H1 (cell line): ENCODE measurements around the gene SLC35A3. TPM values are rescaled to one million over a fixed set of nuclear protein-coding genes. Genes with fewer than 3 reads are reported as not detected.

ENCODE experiments used
- CTCF ChIA-PET: fragments of 300-600 bp; sonication (Branson Sonifier 250); formaldehyde crosslinking; loops from one replicate; lab custom pipeline; 2021; ENCODE audit not compliant: partially characterized antibody; lab: Charles Lee
- POLR2A ChIA-PET: fragments of 300-600 bp; sonication (Branson Sonifier 250); formaldehyde crosslinking; loops from one replicate; lab custom pipeline; 2021; ENCODE audit warnings: inconsistent platforms; ENCODE audit not compliant: partially characterized antibody; lab: Charles Lee
- DNase-seq, 2 experiments: peaks; one replicate each; pipeline versions ENCODE4 v3.0.0 to v3.0.0-alpha.2; 2010 to 2022; ENCODE audit warnings: low spot score in 2 of 2, low read depth in 1 of 2, mixed read lengths in 1 of 2
- FAIRE-seq: peaks from 2 replicates; lab custom pipeline; 2011; peaks lifted over from hg19 to GRCh38; lab: Jason Lieb, UNC
- H2AFZ ChIP-seq: 2 replicates; pipeline ENCODE4 v1.8.1; 2012; ENCODE audit warnings: low read length, inconsistent platforms
- H2AK5ac ChIP-seq: 2 replicates; pipeline ENCODE4 v1.6.1; 2013; ENCODE audit warnings: low read depth, low read length
- H2BK120ac ChIP-seq: replicated peaks from 2 replicates; pipeline ENCODE3; 2013; ENCODE audit warnings: low read depth, low read length, inconsistent platforms
- H2BK12ac ChIP-seq: 2 replicates; pipeline ENCODE4 v1.6.1; 2013; ENCODE audit warnings: low read depth, low read length
- H2BK15ac ChIP-seq: 2 replicates; pipeline ENCODE4 v1.6.1; 2013; ENCODE audit warnings: low read length
- H2BK20ac ChIP-seq: 2 replicates; pipeline ENCODE4 v1.6.1; 2013; ENCODE audit warnings: low read length
- H2BK5ac ChIP-seq: 2 replicates; pipeline ENCODE4 v1.6.1; 2013; ENCODE audit warnings: low read depth, low read length
- H3K14ac ChIP-seq: 2 replicates; pipeline ENCODE4 v1.6.1; 2013; ENCODE audit warnings: inconsistent platforms; ENCODE audit not compliant: insufficient read length
- H3K18ac ChIP-seq: 2 replicates; pipeline ENCODE4 v1.6.1; 2013; ENCODE audit warnings: low read length; ENCODE audit errors: extremely low read depth
- H3K23ac ChIP-seq: 2 replicates; pipeline ENCODE4 v1.6.1; 2013; ENCODE audit warnings: inconsistent platforms; ENCODE audit not compliant: insufficient read length
- H3K23me2 ChIP-seq: 2 replicates; pipeline ENCODE4 v1.6.1; 2013; ENCODE audit warnings: low read depth, low read length
- H3K27ac ChIP-seq: 2 replicates; pipeline ENCODE4 v1.6.1; 2011; ENCODE audit warnings: low read depth, low read length, inconsistent platforms
- H3K27me3 ChIP-seq, 4 experiments: replicated peaks in 1 of 4; 1 replicate in 1 of 4; 2 replicates in 3 of 4; pipeline versions ENCODE4 v1.6.1 to v1.8.1; 2011 to 2013; ENCODE audit warnings: low read length in 3 of 4, mild to moderate bottlenecking in 3 of 4, inconsistent platforms in 2 of 4, mixed read lengths in 2 of 4, moderate library complexity in 1 of 4; ENCODE audit not compliant: control insufficient read depth in 3 of 4, insufficient read depth in 3 of 4; ENCODE audit errors: extremely low read depth in 1 of 4
- H3K36me3 ChIP-seq, 4 experiments: 2 replicates each; pipeline versions ENCODE4 v1.6.1 to v1.8.1; 2011 to 2013; ENCODE audit warnings: mild to moderate bottlenecking in 4 of 4, low read length in 3 of 4, moderate library complexity in 2 of 4, control low read depth in 1 of 4, inconsistent platforms in 1 of 4; ENCODE audit not compliant: insufficient read depth in 4 of 4, control insufficient read depth in 2 of 4
- H3K4ac ChIP-seq: replicated peaks from 2 replicates; pipeline ENCODE3; 2013; ENCODE audit warnings: low read length, low read depth, mixed read lengths, inconsistent platforms; ENCODE audit not compliant: insufficient read length
- H3K4me1 ChIP-seq, 4 experiments: replicated peaks in 1 of 4; 1 replicate in 1 of 4; 2 replicates in 3 of 4; pipeline versions ENCODE4 v1.6.1 to v1.8.1; 2011 to 2013; ENCODE audit warnings: low read length in 3 of 4, inconsistent platforms in 2 of 4, mixed read lengths in 1 of 4; ENCODE audit not compliant: insufficient read depth in 4 of 4, control insufficient read depth in 3 of 4
- H3K4me2 ChIP-seq, 2 experiments: 2 replicates each; pipeline versions ENCODE4 v1.6.1 to v1.8.1; 2011 to 2013; ENCODE audit warnings: low read depth in 2 of 2, low read length in 2 of 2, control low read depth in 1 of 2, inconsistent platforms in 1 of 2, mild to moderate bottlenecking in 1 of 2; ENCODE audit not compliant: insufficient read depth in 1 of 2
- H3K4me3 ChIP-seq, 4 experiments: fragments of 200-600, 300-600 bp in 1 of 4; sonication (generic), shearing (Covaris generic), sonication (Bioruptor Twin) in 1 of 4; 2 replicates each; pipeline versions ENCODE4 v1.5.1 to v1.8.1; 2011 to 2016; ENCODE audit warnings: low read length in 4 of 4, low read depth in 3 of 4, control low read depth in 2 of 4, inconsistent platforms in 2 of 4, mild to moderate bottlenecking in 2 of 4, mixed read lengths in 1 of 4, moderate library complexity in 1 of 4; ENCODE audit not compliant: insufficient read depth in 2 of 4; ENCODE audit errors: extremely low read depth in 1 of 4
- H3K56ac ChIP-seq: replicated peaks from 2 replicates; pipeline ENCODE3; 2013; ENCODE audit warnings: low read depth, mild to moderate bottlenecking, mixed read lengths, low read length, inconsistent platforms; ENCODE audit not compliant: insufficient read length
- H3K79me1 ChIP-seq: 2 replicates; pipeline ENCODE4 v1.6.1; 2013; ENCODE audit warnings: low read depth, low read length, control low read depth
- H3K79me2 ChIP-seq, 2 experiments: 2 replicates each; pipeline versions ENCODE4 v1.6.1 to v1.8.1; 2012 to 2013; ENCODE audit warnings: low read length in 2 of 2, mild to moderate bottlenecking in 2 of 2, inconsistent platforms in 1 of 2; ENCODE audit not compliant: insufficient read depth in 2 of 2, control insufficient read depth in 1 of 2
- H3K9ac ChIP-seq, 4 experiments: replicated peaks in 1 of 4; 1 replicate in 1 of 4; 2 replicates in 3 of 4; pipeline versions ENCODE4 v1.6.1 to v1.8.1; 2011 to 2013; ENCODE audit warnings: low read depth in 3 of 4, low read length in 3 of 4, control low read depth in 2 of 4, mild to moderate bottlenecking in 2 of 4, moderate library complexity in 2 of 4, inconsistent platforms in 1 of 4; ENCODE audit errors: extremely low read depth in 1 of 4
- H3K9me3 ChIP-seq, 2 experiments: 2 replicates each; pipeline versions ENCODE4 v1.6.1 to v1.8.1; 2012 to 2013; ENCODE audit warnings: mild to moderate bottlenecking in 2 of 2, moderate library complexity in 2 of 2, control low read depth in 1 of 2, inconsistent platforms in 1 of 2, low read depth in 1 of 2, low read length in 1 of 2, mixed read lengths in 1 of 2; ENCODE audit not compliant: insufficient read depth in 2 of 2
- H4K20me1 ChIP-seq, 2 experiments: replicated peaks in 1 of 2; 2 replicates each; pipeline versions ENCODE3 to v1.8.1; 2011 to 2013; ENCODE audit warnings: inconsistent platforms in 2 of 2, low read length in 2 of 2, mild to moderate bottlenecking in 1 of 2; ENCODE audit not compliant: insufficient read depth in 2 of 2, control insufficient read depth in 1 of 2
- H4K5ac ChIP-seq: 2 replicates; pipeline ENCODE4 v1.6.1; 2013; ENCODE audit warnings: low read length, low read depth, mixed read lengths, inconsistent platforms; ENCODE audit not compliant: insufficient read length
- H4K8ac ChIP-seq: 2 replicates; pipeline ENCODE4 v1.8.0; 2013; ENCODE audit warnings: mild to moderate bottlenecking, moderate library complexity, low read length, inconsistent platforms; ENCODE audit not compliant: insufficient read depth; ENCODE audit errors: extremely low read depth
- H4K91ac ChIP-seq: replicated peaks from 2 replicates; pipeline ENCODE3; 2013; ENCODE audit warnings: low read length, mixed read lengths, inconsistent platforms; ENCODE audit not compliant: insufficient read length
- EGR1 ChIP-seq: IDR thresholded peaks from 2 replicates; pipeline ENCODE4 v1.6.1; 2011; ENCODE audit warnings: low read depth, low read length, borderline replicate concordance
- SAP30 ChIP-seq: fragments of 300-600 bp; sonication (generic); IDR thresholded peaks from 2 replicates; pipeline ENCODE4 v1.7.1; 2012; ENCODE audit warnings: low read length, moderate library complexity, mild to moderate bottlenecking, inconsistent platforms; ENCODE audit not compliant: insufficient read depth, insufficient replicate concordance
- SIN3A ChIP-seq, 2 experiments: IDR thresholded peaks in 1 of 2; conservative IDR thresholded peaks in 1 of 2; 2 replicates each; pipeline ENCODE4 v1.6.1; 2011 to 2012; ENCODE audit warnings: low read length in 2 of 2, improper control_type of control experiment in 1 of 2, low read depth in 1 of 2, mild to moderate bottlenecking in 1 of 2
- SP1 ChIP-seq: IDR thresholded peaks from 2 replicates; pipeline ENCODE4 v1.6.1; 2011; ENCODE audit warnings: low read depth, low read length
- TBP ChIP-seq: IDR thresholded peaks from 2 replicates; pipeline ENCODE4 v1.6.1; 2011; ENCODE audit warnings: low read depth, low read length, improper control_type of control experiment
- WGBS, 2 experiments: shearing (Covaris generic) in 1 of 2; methylation state at CpG; one replicate each; pipeline versions ENCODE4 v1.1.6 to v1.1.7; 2013 to 2015; ENCODE audit warnings: low lambda C conversion rate in 2 of 2, mixed read lengths in 2 of 2, inconsistent platforms in 1 of 2, low coverage in 1 of 2, missing lambda C conversion rate in 1 of 2; ENCODE audit not compliant: insufficient replicate concordance in 2 of 2, insufficient coverage in 1 of 2, insufficient read length in 1 of 2; ENCODE audit errors: extremely low coverage in 1 of 2, missing lambda C conversion rate in 1 of 2; 5-methylcytosine and 5-hydroxymethylcytosine counted together
- polyA plus RNA-seq, 7 experiments: library from polyadenylated mRNA; depleted of rRNA in 3 of 7; stranded (reverse) in 5 of 7; unstranded in 2 of 7; fragments of >200 nt in 5 of 7; fragments of 200-250 nt in 2 of 7; gene quantifications; 1 replicate in 5 of 7; 2 replicates in 1 of 7; 4 replicates in 1 of 7; pipeline versions ENCODE4 v1.2.1 to v1.2.3, GENCODE V29; 2011 to 2013; ENCODE audit warnings: missing spikeins in 2 of 7, mixed read lengths in 2 of 7
- total RNA-seq: library from RNA; stranded (reverse); fragmentation: NEBNext Ultra II Directional; extraction: Animal tissue kit (Norgen Biotek cat#: 25700); gene quantifications from 2 replicates; pipeline ENCODE4 v1.2.1, GENCODE V29; 2021
- TF ChIP-seq, protein P1 (sequence below): IDR thresholded peaks from 2 replicates; pipeline ENCODE4 v1.6.1; 2011; ENCODE audit warnings: low read depth, mild to moderate bottlenecking, low read length; ENCODE audit not compliant: insufficient read depth
- TF ChIP-seq, protein P2 (sequence below), 3 experiments: IDR thresholded peaks; 1 replicate in 2 of 3; 2 replicates in 1 of 3; pipeline versions ENCODE4 v1.5.1 to v1.6.1; 2011; ENCODE audit warnings: low read length in 3 of 3, mild to moderate bottlenecking in 3 of 3, inconsistent platforms in 2 of 3, low read depth in 1 of 3, moderate library complexity in 1 of 3; ENCODE audit not compliant: insufficient read depth in 1 of 3; ENCODE audit errors: control extremely low read depth in 1 of 3

SLC35A3 gene
- total and polyA plus RNA-seq, 2 of the 8 experiments (the other 6 are each of a cell fraction or from before 2014, with no cell fraction given) = 3.0 to 13.8 TPM

DNA sequence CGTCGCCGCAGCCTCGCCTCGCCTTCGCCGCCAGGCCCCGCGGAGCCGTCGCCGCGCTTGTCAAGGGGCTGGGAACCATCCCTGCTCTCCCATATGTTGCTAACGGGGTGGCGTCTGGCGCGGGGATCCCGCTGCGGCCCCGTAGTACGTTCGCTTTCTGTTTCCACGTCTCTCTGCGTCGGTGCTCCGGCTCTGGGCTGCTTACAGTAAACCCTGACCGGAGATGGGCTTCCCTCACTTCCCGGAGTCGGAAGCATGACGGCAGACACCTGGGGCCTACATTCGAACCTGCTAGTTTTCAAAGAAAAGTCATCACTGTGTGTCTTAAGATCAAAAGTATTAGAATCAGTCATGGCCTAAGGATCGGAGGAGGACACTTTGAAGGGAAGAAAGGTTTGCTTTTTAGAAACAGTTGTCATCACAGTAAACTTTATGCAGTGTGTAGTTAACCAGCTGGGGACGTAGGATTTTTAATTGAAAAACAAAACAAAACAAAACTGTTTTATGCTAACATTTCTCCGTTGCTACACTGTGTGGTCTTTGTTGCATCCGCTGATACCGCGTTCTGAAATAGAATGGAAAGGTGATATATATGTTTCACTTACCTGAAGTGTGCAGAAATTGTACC, 69.0 kb downstream of the SLC35A3 start:
- Histone ChIP-seq H2BK12ac (no peak overlapping the region), H3K56ac (peak overlapping the region; percentile 78), H4K91ac (no peak overlapping the region), H3K27me3 (no peaks in the 10 kb centered on the region), H4K20me1 (no peaks in the 10 kb centered on the region), H3K4me2 (peak overlapping the region; percentile 64 to 89), H3K9me3 (no peaks in the 10 kb centered on the region), H2AFZ (peak overlapping the region; percentile 43; the same call in 1 of the 2 replicates), H4K5ac (peak overlapping the region; percentile 2), H3K23ac (no peak overlapping the region), H3K14ac (no peak overlapping the region), H3K4ac (no peak overlapping the region), H3K9ac (peak overlapping the region; percentile 95 to 99 (median 98)), H4K8ac (peak overlapping the region; percentile 99; the same call in 1 of the 2 replicates), H3K79me1 (no peaks in the 10 kb centered on the region), H3K27ac (peak overlapping the region; percentile 97), H3K36me3 (no peaks in the 10 kb centered on the region; a peak in 1 of 8 replicates), H2AK5ac (no peak overlapping the region), H3K18ac (no peak overlapping the region), H2BK120ac (no peak overlapping the region), H3K4me1 (no peaks in the 10 kb centered on the region), H3K79me2 (peaks cover 12 to 67% of the 10 kb centered on the region in 2 experiments), H3K4me3 (peak overlapping the region; percentile 95 to 98 (median 98)), H2BK20ac (no peak overlapping the region), H2BK5ac (peak overlapping the region; percentile 98), H2BK15ac (no peak overlapping the region), H3K23me2 (peaks cover 6% of the 10 kb centered on the region; the same call in 1 of the 2 replicates)
- DNase-seq (peak in 1 of 2 experiments; percentile 73), FAIRE-seq (no peak)
- ChIA-PET POLR2A (interaction anchor here (1.5 to 2.9 kb wide), 6 partner anchors 10 to 314 kb away, joined by 3 to 13 read pairs (median 5); partner anchors contain the start of genes AGL, CDC14A, SASS6 and TRMT13), CTCF (interaction anchor here (1.4 kb wide), 1 partner anchor 17 kb away, joined by 4 read pairs; no protein-coding TSS in a partner anchor)
- 2% methylated on average over 33 of the region's 37 CpGs; no CpG with 5 or more reads in 1 of the 2 experiments for WGBS, 2 experiments
- no peak for TF ChIP-seq SP1
- TF ChIP-seq, protein P1, sequence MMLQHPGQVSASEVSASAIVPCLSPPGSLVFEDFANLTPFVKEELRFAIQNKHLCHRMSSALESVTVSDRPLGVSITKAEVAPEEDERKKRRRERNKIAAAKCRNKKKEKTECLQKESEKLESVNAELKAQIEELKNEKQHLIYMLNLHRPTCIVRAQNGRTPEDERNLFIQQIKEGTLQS = no peak
- peak; percentile 16; the same call in 1 of the 2 replicates for TF ChIP-seq TBP
- TF ChIP-seq, protein P2, sequence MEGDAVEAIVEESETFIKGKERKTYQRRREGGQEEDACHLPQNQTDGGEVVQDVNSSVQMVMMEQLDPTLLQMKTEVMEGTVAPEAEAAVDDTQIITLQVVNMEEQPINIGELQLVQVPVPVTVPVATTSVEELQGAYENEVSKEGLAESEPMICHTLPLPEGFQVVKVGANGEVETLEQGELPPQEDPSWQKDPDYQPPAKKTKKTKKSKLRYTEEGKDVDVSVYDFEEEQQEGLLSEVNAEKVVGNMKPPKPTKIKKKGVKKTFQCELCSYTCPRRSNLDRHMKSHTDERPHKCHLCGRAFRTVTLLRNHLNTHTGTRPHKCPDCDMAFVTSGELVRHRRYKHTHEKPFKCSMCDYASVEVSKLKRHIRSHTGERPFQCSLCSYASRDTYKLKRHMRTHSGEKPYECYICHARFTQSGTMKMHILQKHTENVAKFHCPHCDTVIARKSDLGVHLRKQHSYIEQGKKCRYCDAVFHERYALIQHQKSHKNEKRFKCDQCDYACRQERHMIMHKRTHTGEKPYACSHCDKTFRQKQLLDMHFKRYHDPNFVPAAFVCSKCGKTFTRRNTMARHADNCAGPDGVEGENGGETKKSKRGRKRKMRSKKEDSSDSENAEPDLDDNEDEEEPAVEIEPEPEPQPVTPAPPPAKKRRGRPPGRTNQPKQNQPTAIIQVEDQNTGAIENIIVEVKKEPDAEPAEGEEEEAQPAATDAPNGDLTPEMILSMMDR (IDR thresholded peaks at IDR 0.05; ENCODE audit: control extremely low read depth in 1 of 3, insufficient read depth in 1 of 3, low read depth in 1 of 3, low read length in 3 of 3) = no peak
- no peak for TF ChIP-seq EGR1
- peak; percentile 55 for TF ChIP-seq SAP30
- TF ChIP-seq SIN3A (conservative IDR thresholded peaks at IDR 0.05 in 1 of 2, IDR thresholded peaks at IDR 0.05 in 1 of 2; ENCODE audit: low read depth in 1 of 2, low read length in 2 of 2) = peak; percentile 26 to 62; a peak in 1 of 4 replicates
